ENCODE results near the gene FASLG. TPM values are rescaled to one million over a fixed set of nuclear protein-coding genes. Genes with fewer than 3 reads are reported as not detected.
A peak's percentile ranks its signal among the peaks of the same experiment; 100 is the strongest.

FASLG gene
- total RNA-seq, 1 experiment from 2014 or later, result not detected

DNA sequence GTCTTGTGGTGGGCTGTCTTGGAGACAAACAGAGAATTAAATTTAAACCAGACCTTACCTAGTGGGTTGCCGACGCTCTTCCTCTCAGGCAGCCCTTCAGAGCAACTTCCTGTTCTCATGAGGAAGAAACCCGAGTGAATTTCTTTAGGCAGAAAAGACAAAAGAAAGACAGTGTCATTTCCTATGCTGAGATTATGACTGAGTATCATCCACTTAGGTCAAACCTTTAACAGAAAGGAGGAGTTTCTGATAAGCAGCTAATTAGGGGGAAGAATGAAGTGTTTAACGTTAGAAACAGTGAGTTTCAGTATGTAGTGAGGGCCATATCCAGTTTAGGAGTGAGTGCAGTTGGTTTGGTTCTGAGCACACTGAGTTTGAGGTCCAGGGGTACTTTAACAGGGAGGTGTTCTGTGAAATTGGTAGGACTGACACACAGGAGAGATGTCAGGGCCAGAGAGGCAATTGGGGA lies 38.7 kb downstream of the FASLG start:
- Histone ChIP-seq H3K36me3 (ENCODE audit: insufficient read depth, low read length, poor library complexity, severe bottlenecking) (no peaks in the 10 kb centered on the region), H3K9me3 (ENCODE audit: low read depth, low read length, poor library complexity, severe bottlenecking) (no peaks in the 10 kb centered on the region), H3K27ac (ENCODE audit: low read depth, low read length, poor library complexity, severe bottlenecking) (no peak overlapping the region), H3K4me3 (ENCODE audit: low read depth, low read length, poor library complexity, severe bottlenecking) (no peak overlapping the region), H3K27me3 (replicated peaks; ENCODE audit: insufficient read depth, low read depth, low read length, poor library complexity) (no peaks in the 10 kb centered on the region), H3K4me1 (ENCODE audit: insufficient read depth, low read length, poor library complexity, severe bottlenecking) (no peaks in the 10 kb centered on the region)
- CTCF ChIA-PET, result no interaction called here
- TF ChIP-seq, protein P1, sequence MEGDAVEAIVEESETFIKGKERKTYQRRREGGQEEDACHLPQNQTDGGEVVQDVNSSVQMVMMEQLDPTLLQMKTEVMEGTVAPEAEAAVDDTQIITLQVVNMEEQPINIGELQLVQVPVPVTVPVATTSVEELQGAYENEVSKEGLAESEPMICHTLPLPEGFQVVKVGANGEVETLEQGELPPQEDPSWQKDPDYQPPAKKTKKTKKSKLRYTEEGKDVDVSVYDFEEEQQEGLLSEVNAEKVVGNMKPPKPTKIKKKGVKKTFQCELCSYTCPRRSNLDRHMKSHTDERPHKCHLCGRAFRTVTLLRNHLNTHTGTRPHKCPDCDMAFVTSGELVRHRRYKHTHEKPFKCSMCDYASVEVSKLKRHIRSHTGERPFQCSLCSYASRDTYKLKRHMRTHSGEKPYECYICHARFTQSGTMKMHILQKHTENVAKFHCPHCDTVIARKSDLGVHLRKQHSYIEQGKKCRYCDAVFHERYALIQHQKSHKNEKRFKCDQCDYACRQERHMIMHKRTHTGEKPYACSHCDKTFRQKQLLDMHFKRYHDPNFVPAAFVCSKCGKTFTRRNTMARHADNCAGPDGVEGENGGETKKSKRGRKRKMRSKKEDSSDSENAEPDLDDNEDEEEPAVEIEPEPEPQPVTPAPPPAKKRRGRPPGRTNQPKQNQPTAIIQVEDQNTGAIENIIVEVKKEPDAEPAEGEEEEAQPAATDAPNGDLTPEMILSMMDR (conservative IDR thresholded peaks at IDR 0.05; ENCODE audit: low read depth, low read length), result no peak
- TF ChIP-seq EZH2 (IDR thresholded peaks at IDR 0.05; ENCODE audit: borderline replicate concordance, low read depth, low read length, poor library complexity, severe bottlenecking), result no peak
- intact Hi-C loops (cut with micrococcal nuclease; ENCODE audit: unreplicated experiment), result no loop called here
- POLR2A ChIA-PET (ENCODE audit: low non-redundant PET), result no interaction called here
- no TSS peak for BruUV-seq (replicated peaks)
- peak; percentile 14 for DNase-seq (ENCODE audit: low spot score)

DNA sequence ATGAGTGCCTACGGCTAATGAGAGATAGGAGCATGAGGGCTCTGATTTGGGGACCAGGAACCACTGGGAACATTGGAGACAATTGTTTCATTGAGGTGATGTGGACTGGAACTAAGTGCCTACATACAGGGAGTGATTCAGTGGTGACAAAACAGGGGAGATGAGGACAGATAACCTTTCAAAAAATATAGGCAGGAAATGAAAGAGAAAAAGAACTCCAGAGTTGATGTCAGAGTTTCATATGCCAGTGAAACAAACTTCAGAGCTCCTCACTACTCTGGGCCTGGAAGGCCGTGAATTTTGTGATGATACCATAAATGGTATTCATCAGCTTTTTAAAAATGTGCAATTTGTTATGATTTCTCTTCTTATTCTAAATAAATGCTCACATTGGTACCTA lies 39.3 kb downstream of the FASLG start:
- H3K36me3 ChIP-seq (ENCODE audit: insufficient read depth, low read length, poor library complexity, severe bottlenecking), result no peaks in the 10 kb centered on the region
- H3K27me3 ChIP-seq (replicated peaks; ENCODE audit: insufficient read depth, low read depth, low read length, poor library complexity), result no peaks in the 10 kb centered on the region
- DNase-seq (ENCODE audit: low spot score), result no peak
- ChIA-PET CTCF (no interaction called here), POLR2A (ENCODE audit: low non-redundant PET) (no interaction called here)
- no peak for TF ChIP-seq EZH2 (IDR thresholded peaks at IDR 0.05; ENCODE audit: borderline replicate concordance, low read depth, low read length, poor library complexity, severe bottlenecking)
- TF ChIP-seq, protein P1 (conservative IDR thresholded peaks at IDR 0.05; ENCODE audit: low read depth, low read length), result no peak
- intact Hi-C loops (cut with micrococcal nuclease; ENCODE audit: unreplicated experiment), result no loop called here
- H3K27ac ChIP-seq (ENCODE audit: low read depth, low read length, poor library complexity, severe bottlenecking), result no peak overlapping the region
- no peak overlapping the region for H3K4me3 ChIP-seq (ENCODE audit: low read depth, low read length, poor library complexity, severe bottlenecking)
- no peaks in the 10 kb centered on the region for H3K4me1 ChIP-seq (ENCODE audit: insufficient read depth, low read length, poor library complexity, severe bottlenecking)
- BruUV-seq (replicated peaks), result no TSS peak
- no peaks in the 10 kb centered on the region for H3K9me3 ChIP-seq (ENCODE audit: low read depth, low read length, poor library complexity, severe bottlenecking)

- ChIA-PET CTCF (no interaction called here), POLR2A (ENCODE audit: low non-redundant PET) (no interaction called here)
- BruUV-seq (replicated peaks), result no TSS peak
- intact Hi-C loops (cut with micrococcal nuclease; ENCODE audit: unreplicated experiment), result no loop called here
- Histone ChIP-seq H3K36me3 (ENCODE audit: insufficient read depth, low read length, poor library complexity, severe bottlenecking) (no peaks in the 10 kb centered on the region), H3K27ac (ENCODE audit: low read depth, low read length, poor library complexity, severe bottlenecking) (no peak overlapping the region), H3K27me3 (replicated peaks; ENCODE audit: insufficient read depth, low read depth, low read length, poor library complexity) (no peaks in the 10 kb centered on the region), H3K4me3 (ENCODE audit: low read depth, low read length, poor library complexity, severe bottlenecking) (no peak overlapping the region), H3K4me1 (ENCODE audit: insufficient read depth, low read length, poor library complexity, severe bottlenecking) (no peaks in the 10 kb centered on the region), H3K9me3 (ENCODE audit: low read depth, low read length, poor library complexity, severe bottlenecking) (no peaks in the 10 kb centered on the region)
- TF ChIP-seq EZH2 (IDR thresholded peaks at IDR 0.05; ENCODE audit: borderline replicate concordance, low read depth, low read length, poor library complexity, severe bottlenecking), result no peak
- TF ChIP-seq, protein P1 (conservative IDR thresholded peaks at IDR 0.05; ENCODE audit: low read depth, low read length), result no peak
- DNase-seq (ENCODE audit: low spot score), result no peak
Measured at GRCh38 chr1:172699111-172699510, 40.2 kb downstream of the FASLG start.
